H9 (cell line): ENCODE data around the gene FAXDC2. TPM values are rescaled to one million over a fixed set of nuclear protein-coding genes. Genes with fewer than 3 reads are reported as not detected.

ENCODE experiments used
- DNase-seq: peaks from one replicate; pipeline ENCODE4 v3.0.0-alpha.2; 2017
- H2AFZ ChIP-seq: one replicate; pipeline ENCODE4 v1.6.1; 2013; ENCODE audit warnings: mild to moderate bottlenecking, low read length, control low read depth, moderate library complexity
- H2AK5ac ChIP-seq: 2 replicates; pipeline ENCODE4 v1.6.1; 2013; ENCODE audit warnings: low read length, control low read depth, mixed read lengths; ENCODE audit not compliant: insufficient read length
- H2BK120ac ChIP-seq: one replicate; pipeline ENCODE4 v1.6.1; 2013; ENCODE audit warnings: low read depth, mild to moderate bottlenecking, low read length, control low read depth, inconsistent platforms; ENCODE audit not compliant: poor library complexity, severe bottlenecking
- H2BK12ac ChIP-seq: 2 replicates; pipeline ENCODE4 v1.6.1; 2013; ENCODE audit warnings: low read length, control low read depth, mixed read lengths, low read depth; ENCODE audit not compliant: insufficient read length
- H2BK15ac ChIP-seq: 2 replicates; pipeline ENCODE4 v1.6.1; 2013; ENCODE audit warnings: low read depth, low read length, control low read depth
- H2BK20ac ChIP-seq: one replicate; pipeline ENCODE4 v1.6.1; 2013; ENCODE audit warnings: low read depth, mild to moderate bottlenecking, low read length, control low read depth, inconsistent platforms; ENCODE audit not compliant: poor library complexity, severe bottlenecking
- H2BK5ac ChIP-seq: 2 replicates; pipeline ENCODE4 v1.6.1; 2013; ENCODE audit warnings: low read length, control low read depth, mixed read lengths; ENCODE audit not compliant: insufficient read length
- H3K14ac ChIP-seq: 2 replicates; pipeline ENCODE4 v1.6.1; 2013; ENCODE audit warnings: low read length, control low read depth; ENCODE audit not compliant: insufficient read depth
- H3K18ac ChIP-seq: 2 replicates; pipeline ENCODE4 v1.6.1; 2013; ENCODE audit warnings: low read depth, mild to moderate bottlenecking, mixed read lengths, low read length, control low read depth; ENCODE audit not compliant: insufficient read length
- H3K23ac ChIP-seq: 2 replicates; pipeline ENCODE4 v1.6.1; 2013; ENCODE audit warnings: low read length, control low read depth, mixed read lengths, low read depth; ENCODE audit not compliant: insufficient read length
- H3K23me2 ChIP-seq: 2 replicates; pipeline ENCODE4 v1.6.1; 2013; ENCODE audit warnings: low read depth, mild to moderate bottlenecking, mixed read lengths, low read length, control low read depth; ENCODE audit not compliant: insufficient read length, poor library complexity, severe bottlenecking
- H3K27ac ChIP-seq: 2 replicates; pipeline ENCODE4 v1.5.1; 2013; ENCODE audit warnings: low read length, control low read depth, mixed read lengths, low read depth; ENCODE audit not compliant: insufficient read length
- H3K27me3 ChIP-seq: 2 replicates; pipeline ENCODE4 v1.6.1; 2013; ENCODE audit warnings: low read length, control low read depth, inconsistent platforms; ENCODE audit not compliant: insufficient read depth
- H3K4ac ChIP-seq: 2 replicates; pipeline ENCODE4 v1.6.1; 2013; ENCODE audit warnings: low read depth, mild to moderate bottlenecking, control low read depth, inconsistent platforms, low read length, moderate library complexity
- H3K4me1 ChIP-seq: 2 replicates; pipeline ENCODE4 v1.6.1; 2013; ENCODE audit warnings: low read length, control low read depth, inconsistent platforms; ENCODE audit not compliant: insufficient read depth
- H3K4me2 ChIP-seq: 2 replicates; pipeline ENCODE4 v1.6.1; 2013; ENCODE audit warnings: low read length, control low read depth, mixed read lengths; ENCODE audit not compliant: insufficient read length, insufficient read depth
- H3K56ac ChIP-seq: 2 replicates; pipeline ENCODE4 v1.6.1; 2013; ENCODE audit warnings: low read depth, mild to moderate bottlenecking, mixed read lengths, low read length, control low read depth; ENCODE audit not compliant: insufficient read length
- H3K79me1 ChIP-seq: 2 replicates; pipeline ENCODE4 v1.6.1; 2013; ENCODE audit warnings: low read depth, mild to moderate bottlenecking, moderate library complexity, low read length, control low read depth, inconsistent platforms; ENCODE audit not compliant: insufficient read depth, poor library complexity, severe bottlenecking
- H3K79me2 ChIP-seq: 2 replicates; pipeline ENCODE4 v1.6.1; 2013; ENCODE audit warnings: low read length, control low read depth, inconsistent platforms; ENCODE audit not compliant: insufficient read depth
- H3K9ac ChIP-seq: 2 replicates; pipeline ENCODE4 v1.6.1; 2013; ENCODE audit warnings: low read length, control low read depth, mixed read lengths; ENCODE audit not compliant: insufficient read length; ENCODE audit errors: extremely low read depth
- H3K9me3 ChIP-seq: one replicate; pipeline ENCODE4 v1.6.1; 2013; ENCODE audit warnings: low read depth, low read length, inconsistent platforms; ENCODE audit not compliant: control insufficient read depth
- H3T11ph ChIP-seq: one replicate; pipeline ENCODE4 v1.6.1; 2013; ENCODE audit warnings: mild to moderate bottlenecking, low read length, control low read depth, inconsistent platforms
- H4K20me1 ChIP-seq: one replicate; pipeline ENCODE4 v1.6.1; 2013; ENCODE audit not compliant: control insufficient read depth, insufficient read length, insufficient read depth
- H4K5ac ChIP-seq: 2 replicates; pipeline ENCODE4 v1.6.1; 2013; ENCODE audit warnings: low read depth, mild to moderate bottlenecking, mixed read lengths, low read length, control low read depth; ENCODE audit not compliant: insufficient read length
- H4K8ac ChIP-seq: replicated peaks from 2 replicates; pipeline ENCODE4 v1.6.1; 2013; ENCODE audit warnings: low read length, control low read depth, mixed read lengths, low read depth; ENCODE audit not compliant: insufficient read length
- H4K91ac ChIP-seq: 2 replicates; pipeline ENCODE4 v1.6.1; 2013; ENCODE audit warnings: low read depth, mild to moderate bottlenecking, moderate library complexity, mixed read lengths, low read length, control low read depth; ENCODE audit not compliant: insufficient read length
- H3K27ac Mint-ChIP-seq, 3 experiments: 2 replicates in 2 of 3; 3 replicates in 1 of 3; pipeline ENCODE4 v1.8.0; 2020 to 2021; ENCODE audit warnings: mixed read lengths in 3 of 3, mild to moderate bottlenecking in 1 of 3, moderate library complexity in 1 of 3
- H3K27me3 Mint-ChIP-seq: 2 replicates; pipeline ENCODE4 v1.8.0; 2021; ENCODE audit warnings: low read depth, mild to moderate bottlenecking, moderate library complexity, mixed read lengths
- H3K36me3 Mint-ChIP-seq, 3 experiments: 2 replicates in 2 of 3; 3 replicates in 1 of 3; pipeline ENCODE4 v1.8.0; 2020 to 2021; ENCODE audit warnings: low read depth in 3 of 3, mixed read lengths in 3 of 3; ENCODE audit not compliant: insufficient read depth in 1 of 3
- H3K4me1 Mint-ChIP-seq, 2 experiments: 2 replicates each; pipeline ENCODE4 v1.8.0; 2020; ENCODE audit warnings: mixed read lengths in 2 of 2
- H3K4me3 Mint-ChIP-seq, 2 experiments: 2 replicates in 1 of 2; 3 replicates in 1 of 2; pipeline ENCODE4 v1.8.0; 2020 to 2021; ENCODE audit warnings: mild to moderate bottlenecking in 2 of 2, mixed read lengths in 2 of 2, moderate library complexity in 1 of 2
- H3K9me3 Mint-ChIP-seq, 2 experiments: 2 replicates in 1 of 2; 3 replicates in 1 of 2; pipeline ENCODE4 v1.8.0; 2020; ENCODE audit warnings: mild to moderate bottlenecking in 2 of 2, mixed read lengths in 2 of 2, moderate library complexity in 1 of 2
- CTCF ChIP-seq: fragments of 200-600 bp; sonication (generic); conservative IDR thresholded peaks from 3 replicates; pipeline ENCODE4 v1.8.0; 2021; ENCODE audit warnings: antibody characterized with exemption, mild to moderate bottlenecking
- WGBS: extraction: QIAGEN DNeasy Blood & Tissue Kit; methylation state at CpG from one replicate; pipeline ENCODE4 v1.1.7; 2013; ENCODE audit warnings: missing lambda C conversion rate, low lambda C conversion rate, mixed read lengths; ENCODE audit not compliant: insufficient read length; ENCODE audit errors: extremely low coverage; 5-methylcytosine and 5-hydroxymethylcytosine counted together
- total RNA-seq: library from RNA; stranded (reverse); gene quantifications from 2 replicates; pipeline ENCODE4 v1.2.1, GENCODE V29; 2021

The FAXDC2 gene
- total RNA-seq, 1 experiment from 2014 or later: 3.0 TPM

- Histone ChIP-seq H3K14ac (no peak overlapping the region), H4K20me1 (no peaks in the 10 kb centered on the region), H3K9ac (no peak overlapping the region), H2BK12ac (no peak overlapping the region), H2BK5ac (no peak overlapping the region), H3K18ac (no peak overlapping the region), H2BK120ac (no peak overlapping the region), H3K79me1 (no peaks in the 10 kb centered on the region), H3K4ac (no peak overlapping the region), H3K27me3 (no peaks in the 10 kb centered on the region), H2BK15ac (no peak overlapping the region), H3K9me3 (no peaks in the 10 kb centered on the region), H3T11ph (no peak overlapping the region), H4K5ac (no peak overlapping the region), H2AK5ac (no peak overlapping the region), H3K23ac (no peak overlapping the region), H2AFZ (no peak overlapping the region), H3K27ac (no peak overlapping the region), H3K4me1 (no peaks in the 10 kb centered on the region), H3K4me2 (no peak overlapping the region), H3K56ac (no peak overlapping the region), H4K8ac (no peak overlapping the region), H3K23me2 (no peaks in the 10 kb centered on the region), H3K79me2 (no peaks in the 10 kb centered on the region), H2BK20ac (no peak overlapping the region), H4K91ac (no peak overlapping the region)
- no peaks in the 10 kb centered on the region for H3K4me1 Mint-ChIP-seq
- H3K27ac Mint-ChIP-seq: no peak overlapping the region
- no peak overlapping the region for H3K4me3 Mint-ChIP-seq
- no peak for DNase-seq
- H3K27me3 Mint-ChIP-seq: no peaks in the 10 kb centered on the region
- WGBS: no CpG with 5 or more reads among the region's 1 CpG
- no peaks in the 10 kb centered on the region for H3K9me3 Mint-ChIP-seq
- no peak for TF ChIP-seq CTCF
- peaks cover 47 to 93% (median 81%) of the 10 kb centered on the region in 3 experiments; a peak in 6 of 7 replicates for H3K36me3 Mint-ChIP-seq
These were observed 49.7 kb upstream of the FAXDC2 start for GRCh38 chr5:154900066-154900465.
